Bronchial smooth muscle cell (primary cell): ENCODE results near the gene OR7D2. TPM values are rescaled to one million over a fixed set of nuclear protein-coding genes. Genes with fewer than 3 reads are reported as not detected.

ENCODE experiments used
- total RNA-seq: library from RNA; depleted of rRNA; stranded (reverse); fragments of >200 nt; gene quantifications from 2 replicates; pipeline ENCODE4 v1.2.1, GENCODE V29; 2014

Gene OR7D2
- not detected in 2 replicates for total RNA-seq

DNA sequence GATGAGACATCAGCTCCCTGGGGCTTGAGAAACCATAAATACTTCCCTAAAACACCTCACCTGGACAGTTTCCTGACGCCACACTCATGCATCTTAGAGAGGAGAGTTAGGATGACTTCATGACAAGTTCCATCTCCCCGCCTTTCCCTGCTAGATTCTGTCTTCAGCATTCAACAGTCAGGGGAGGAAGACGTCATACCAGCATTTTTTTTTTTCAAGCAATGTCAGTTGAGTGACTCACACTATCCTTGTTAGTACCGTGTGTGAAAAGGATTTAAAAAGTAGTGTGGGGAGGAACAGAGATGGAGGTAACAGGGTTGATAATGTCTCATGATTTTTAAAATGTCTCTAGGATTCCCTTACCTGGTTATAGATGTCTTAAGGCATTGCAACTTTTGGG lies at the start of gene OR7D2:
OR7D2 (plus strand) TSS at position 79 of the 400 bp plus-strand sequence. CDS start 6,803 bp downstream, outside the sequence.

GRCh38 chr19:9140159-9140874 lies 38.5 kb upstream of the OR7D2 start, which contains the start of gene ZNF317:
Gene ZNF317, plus strand, starts transcription at chr19:9140397. Its CDS starts 15,620 bp downstream, at chr19:9156017.

GRCh38 chr19:9219489-9219888 lies 40.7 kb downstream of the OR7D2 start, which contains the start of gene OR7D4:
Gene OR7D4, minus strand, starts transcription at chr19:9219589. Its CDS starts 4,752 bp downstream, at chr19:9214837.

Other genes starting within 250 kb of the OR7D2 start
- gene MUC16, start 168.6 kb upstream of the OR7D2 start, total RNA-seq: under 0.01 TPM in 1 of 2 replicates, not detected in the other
- not detected in 2 replicates for gene OR1M1, start 91.9 kb upstream of the OR7D2 start, total RNA-seq
- not detected in 2 replicates for gene OR7G2, start 71.5 kb upstream of the OR7D2 start, total RNA-seq
- not detected in 2 replicates for gene OR7G1, start 63.2 kb upstream of the OR7D2 start, total RNA-seq
- not detected in 2 replicates for gene OR7G3, start 52.0 kb upstream of the OR7D2 start, total RNA-seq
- gene ZNF317, start 38.6 kb upstream of the OR7D2 start, total RNA-seq: 13.0 and 13.1 TPM in 2 replicates
- gene OR7D4, start 40.6 kb downstream of the OR7D2 start, total RNA-seq: not detected in 2 replicates
- not detected in 2 replicates for gene OR7E24, start 72.0 kb downstream of the OR7D2 start, total RNA-seq
- 5.7 and 6.9 TPM in 2 replicates for gene ZNF699, start 130.9 kb downstream of the OR7D2 start, total RNA-seq
- 9.0 and 10.6 TPM in 2 replicates for gene ZNF559, start 145.2 kb downstream of the OR7D2 start, total RNA-seq
- gene ZNF177, start 184.0 kb downstream of the OR7D2 start, total RNA-seq: 1.5 and 2.0 TPM in 2 replicates